AG10803 (cell line): Measurements from ENCODE around the gene CAD.

Experiments used
- DNase-seq: peaks from one replicate; pipeline ENCODE4 v3.0.0; 2010; ENCODE audit warnings: low read depth
- H3K4me3 ChIP-seq: 2 replicates; pipeline ENCODE4 v1.5.1; 2011; ENCODE audit warnings: mild to moderate bottlenecking, low read length, control low read depth
- CTCF ChIP-seq: conservative IDR thresholded peaks from 2 replicates; pipeline ENCODE4 v1.5.1; 2011; ENCODE audit warnings: mild to moderate bottlenecking, low read length, control low read depth, inconsistent platforms

CAD gene

GRCh38 chr2:27245626-27246025 lies 28.5 kb downstream of the CAD start:
- DNase-seq = no peak
- H3K4me3 ChIP-seq = no peak overlapping the region
- no peak for TF ChIP-seq CTCF

DNA sequence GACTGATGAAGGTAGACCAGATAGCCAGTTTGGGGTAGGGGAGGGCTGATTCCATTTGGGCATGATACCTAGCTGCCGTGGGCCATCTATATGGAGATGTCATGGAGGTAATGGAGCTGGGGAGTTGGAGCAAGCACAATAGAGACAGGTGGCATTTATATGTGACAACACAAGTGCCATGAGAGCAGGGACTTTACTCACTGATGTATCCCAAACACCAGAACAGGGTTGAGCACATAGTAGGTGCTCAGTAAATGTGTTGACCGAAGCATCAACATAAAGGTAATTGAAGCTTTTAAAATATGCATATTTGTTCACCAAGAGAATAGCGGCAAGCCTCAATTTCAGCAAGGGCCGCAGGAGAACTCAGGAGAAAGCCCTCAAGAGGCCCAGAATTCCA lies 30.7 kb downstream of the CAD start:
- DNase-seq = no peak
- no peak for TF ChIP-seq CTCF
- no peak overlapping the region for H3K4me3 ChIP-seq

DNA sequence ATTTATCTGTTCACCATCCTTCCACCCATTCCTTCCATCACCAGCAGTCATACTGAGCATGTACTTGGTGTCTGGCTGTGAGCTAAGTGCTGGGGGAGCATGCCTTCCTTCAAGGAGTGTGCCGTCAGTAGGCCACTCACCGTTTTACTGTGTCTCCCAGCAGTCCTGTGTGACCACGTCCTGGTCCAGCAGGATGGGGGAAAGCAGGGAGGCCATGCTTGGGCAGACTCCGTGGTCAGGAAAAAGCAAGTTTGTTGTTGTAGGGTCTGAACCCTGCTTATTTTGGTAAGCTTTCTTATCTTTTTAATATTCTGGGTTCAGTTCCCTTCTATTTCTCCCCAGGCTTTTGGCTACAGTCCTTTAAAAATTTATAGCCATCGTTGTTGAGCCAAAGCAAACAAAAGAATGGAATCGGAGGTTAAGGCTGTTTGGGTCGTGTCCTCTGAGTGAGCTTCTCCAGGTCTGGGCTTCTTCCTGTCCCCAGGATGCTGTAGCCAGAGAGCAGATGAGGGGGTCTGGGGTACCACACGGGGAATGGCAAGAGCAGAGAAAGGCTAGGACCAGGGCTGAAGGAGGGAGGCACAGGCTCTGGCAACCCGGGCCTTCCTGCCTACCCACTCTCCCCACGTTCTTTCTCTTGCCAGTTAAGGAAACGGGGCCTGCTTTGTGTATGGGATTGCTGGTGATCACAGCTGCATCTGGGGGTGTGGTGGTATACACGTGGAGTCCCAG lies 32.2 kb downstream of the CAD start:
- no peak overlapping the region for H3K4me3 ChIP-seq
- DNase-seq = no peak
- TF ChIP-seq CTCF = no peak

DNA sequence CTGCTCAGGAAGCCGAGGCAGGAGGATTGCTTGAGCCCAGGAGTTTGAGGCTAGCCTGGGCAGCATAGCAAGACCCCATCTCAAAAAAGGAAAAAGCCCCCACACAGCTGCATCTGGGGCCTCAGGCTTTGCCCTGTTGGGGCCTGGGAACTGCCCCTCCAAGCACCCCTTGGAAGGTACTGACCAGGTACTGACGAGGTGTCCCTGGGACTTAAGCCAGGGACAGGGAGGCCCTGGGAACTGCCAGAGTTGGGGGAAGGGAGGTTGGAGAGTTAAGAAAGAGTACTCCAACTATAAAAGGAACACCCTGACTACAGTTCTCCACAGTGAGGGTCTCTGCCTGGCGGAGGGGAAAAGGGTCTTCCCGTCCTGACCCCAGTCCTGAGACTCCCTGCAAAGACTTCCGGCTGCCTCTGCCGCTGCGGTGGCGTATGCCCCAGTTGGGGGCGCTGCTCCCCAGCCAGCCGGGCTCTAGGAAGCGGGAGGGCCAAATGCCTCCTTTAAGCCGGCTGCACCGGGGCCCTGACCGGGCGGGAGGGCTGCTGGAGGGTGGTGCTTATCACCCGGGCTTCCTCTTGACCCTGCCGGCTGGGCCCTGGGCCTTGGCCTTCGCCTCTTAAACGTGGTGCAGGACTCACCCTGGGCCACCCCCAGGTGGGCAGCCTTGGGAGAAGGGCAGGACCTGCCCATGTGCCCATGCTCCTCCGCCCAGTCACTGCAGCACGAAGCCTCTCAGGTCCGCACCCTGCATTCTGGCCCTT lies 32.9 kb downstream of the CAD start:
- peak; percentile 59 for TF ChIP-seq CTCF
- no peak overlapping the region for H3K4me3 ChIP-seq
- DNase-seq = peak; percentile 22

DNA sequence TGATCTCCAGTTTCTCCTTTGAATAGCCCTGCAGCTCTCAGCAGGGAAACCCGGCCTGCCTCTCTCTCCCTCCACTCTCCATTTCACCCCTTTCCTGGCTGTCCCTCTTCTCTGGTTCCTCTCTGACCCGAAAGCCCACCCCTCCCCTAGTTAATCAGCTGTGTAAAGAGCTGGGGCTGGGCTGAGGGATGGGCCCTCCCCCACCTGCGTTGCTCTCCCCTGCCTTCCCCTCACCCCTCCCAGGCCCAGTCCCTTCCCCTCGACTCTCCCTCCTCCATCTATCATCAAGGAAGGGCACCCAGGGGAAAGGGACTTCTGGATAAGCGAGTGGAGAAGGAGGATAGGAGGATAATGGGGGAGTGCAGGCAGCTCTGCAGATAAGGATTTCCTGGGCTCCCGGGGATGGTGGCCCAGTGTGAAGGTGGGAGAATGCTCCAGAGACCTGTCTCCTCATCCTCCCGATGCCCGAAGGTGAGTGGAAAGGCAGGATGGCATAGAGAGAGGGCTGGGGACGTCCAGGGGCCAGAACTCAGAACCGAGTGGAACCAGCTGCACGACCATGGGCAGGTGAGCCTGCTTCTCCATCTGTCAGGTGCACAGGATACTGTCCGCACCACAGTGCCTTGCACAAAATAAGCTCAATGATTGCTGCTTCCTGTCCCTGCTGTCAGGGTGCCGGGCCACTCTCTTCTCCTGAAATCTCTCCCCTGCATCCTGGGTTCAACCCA lies 33.6 kb downstream of the CAD start:
- no peak for DNase-seq
- H3K4me3 ChIP-seq = no peak overlapping the region
- TF ChIP-seq CTCF = no peak

GRCh38 chr2:27251766-27252165 lies 34.6 kb downstream of the CAD start:
- TF ChIP-seq CTCF = no peak
- DNase-seq = no peak
- H3K4me3 ChIP-seq = no peak overlapping the region
